Stimulated activated CD8-positive, alpha-beta memory T cell treated with anti-CD3 and anti-CD28 coated beads, Interleukin-15, amount 100 ng/mL, for 24 hours (primary cell): ENCODE data around the gene FGF14.

Experiments
- DNase-seq: peaks from one replicate; pipeline ENCODE4 v3.0.0-alpha.2; 2020; ENCODE audit warnings: low read depth

The FGF14 gene

GRCh38 chr13:102367836-102368235 is 34.0 kb downstream of the FGF14 start:
- DNase-seq = no peak

- DNase-seq = no peak
Measured at GRCh38 chr13:102361113-102361512, 40.7 kb downstream of the FGF14 start.

- no peak for DNase-seq
Measured at GRCh38 chr13:102359264-102359663, 42.6 kb downstream of the FGF14 start.

GRCh38 chr13:102355251-102355650 is 46.6 kb downstream of the FGF14 start:
- no peak for DNase-seq

GRCh38 chr13:102354011-102354410 is 47.8 kb downstream of the FGF14 start:
- no peak for DNase-seq

GRCh38 chr13:102351521-102351920 is 50.3 kb downstream of the FGF14 start:
- DNase-seq = no peak

GRCh38 chr13:102347490-102347889 is 54.4 kb downstream of the FGF14 start:
- no peak for DNase-seq

- DNase-seq = no peak
Measured at GRCh38 chr13:102346769-102347168, 55.1 kb downstream of the FGF14 start.

GRCh38 chr13:102344410-102344809 is 57.4 kb downstream of the FGF14 start:
- DNase-seq = no peak

GRCh38 chr13:102333320-102334198 is 68.3 kb downstream of the FGF14 start:
- DNase-seq = no peak

- DNase-seq = no peak
Measured at GRCh38 chr13:102328909-102329308, 72.9 kb downstream of the FGF14 start.

GRCh38 chr13:102327119-102327617 is 74.7 kb downstream of the FGF14 start:
- no peak for DNase-seq

- no peak for DNase-seq
Measured at GRCh38 chr13:102326381-102327118, 75.3 kb downstream of the FGF14 start.

- DNase-seq = no peak
Measured at GRCh38 chr13:102325321-102325720, 76.5 kb downstream of the FGF14 start.

- no peak for DNase-seq
Measured at GRCh38 chr13:102323505-102323904, 78.3 kb downstream of the FGF14 start.

GRCh38 chr13:102323012-102323411 is 78.8 kb downstream of the FGF14 start:
- DNase-seq = no peak

- DNase-seq = no peak
Measured at GRCh38 chr13:102322211-102322610, 79.6 kb downstream of the FGF14 start.

GRCh38 chr13:102318233-102318632 is 83.6 kb downstream of the FGF14 start:
- no peak for DNase-seq

- no peak for DNase-seq
Measured at GRCh38 chr13:102317593-102317992, 84.3 kb downstream of the FGF14 start.

GRCh38 chr13:102316732-102317131 is 85.1 kb downstream of the FGF14 start:
- DNase-seq = no peak

- DNase-seq = no peak
Measured at GRCh38 chr13:102312841-102313240, 89.0 kb downstream of the FGF14 start.

GRCh38 chr13:102311901-102312300 is 89.9 kb downstream of the FGF14 start:
- no peak for DNase-seq

- DNase-seq = no peak
Measured at GRCh38 chr13:102311419-102311796, 90.4 kb downstream of the FGF14 start.
